ENCODE data around the gene RBM4B. TPM values are rescaled to one million over a fixed set of nuclear protein-coding genes. Genes with fewer than 3 reads are reported as not detected.
A peak's percentile ranks its signal among the peaks of the same experiment; 100 is the strongest.

The RBM4B gene
- total RNA-seq, 1 experiment from 2014 or later, result 33.6 TPM

GRCh38 chr11:66617155-66617834 is 60.4 kb downstream of the RBM4B start:
- peak overlapping the region; percentile 84 to 99 for H3K4me3 ChIP-seq (ENCODE audit: low read depth in 2 of 2, low read length in 2 of 2)
- peak overlapping the region; percentile 96 for H3K27ac ChIP-seq (ENCODE audit: low read length)
- no TSS peak for BruUV-seq (replicated peaks)
- peaks cover 6% of the 10 kb centered on the region for H3K36me3 ChIP-seq (ENCODE audit: control insufficient read depth, insufficient read depth, low read length)
- DNase-seq (ENCODE audit: low read depth, low spot score), result no peak
- peak; percentile 23 for ATAC-seq
- TF ChIP-seq SIN3A (IDR thresholded peaks at IDR 0.05; ENCODE audit: borderline replicate concordance, insufficient read depth, low read depth, low read length) (no peak), TCF7L2 (IDR thresholded peaks at IDR 0.05; ENCODE audit: low read depth, low read length) (no peak), POLR2AphosphoS5 (IDR thresholded peaks at IDR 0.05; ENCODE audit: low read depth, low read length) (no peak), CTCF (IDR thresholded peaks at IDR 0.05) (no peak), REST (IDR thresholded peaks at IDR 0.05; ENCODE audit: insufficient read depth in 1 of 2, low read depth in 2 of 2, low read length in 1 of 2) (no peak)
- ChIA-PET POLR2A (interaction anchor here (0.6 to 2.6 kb wide), 6 partner anchors 11 to 227 kb away, joined by 3 to 13 read pairs (median 4); partner anchors contain the start of gene RBM4), CTCF (interaction anchor here (0.6 kb wide), 1 partner anchor 61 kb away, joined by 3 read pairs; no protein-coding TSS in a partner anchor)
- intact Hi-C loops (cut with micrococcal nuclease; ENCODE audit: unreplicated experiment) (no loop called here), in situ Hi-C loops (cut with HindIII; ENCODE audit: low pct_unique_long_range_greater_than_20kb, low sequenced_read_pairs) (no loop called here)
- H3K4me1 ChIP-seq (ENCODE audit: control insufficient read depth, insufficient read depth, low read length), result peaks cover 23% of the 10 kb centered on the region
- no peaks in the 10 kb centered on the region for H3K27me3 ChIP-seq (ENCODE audit: control insufficient read depth, insufficient read depth, low read length)
- H3K9me3 ChIP-seq (ENCODE audit: control insufficient read depth, insufficient read depth, low read depth, low read length), result no peaks in the 10 kb centered on the region

DNA sequence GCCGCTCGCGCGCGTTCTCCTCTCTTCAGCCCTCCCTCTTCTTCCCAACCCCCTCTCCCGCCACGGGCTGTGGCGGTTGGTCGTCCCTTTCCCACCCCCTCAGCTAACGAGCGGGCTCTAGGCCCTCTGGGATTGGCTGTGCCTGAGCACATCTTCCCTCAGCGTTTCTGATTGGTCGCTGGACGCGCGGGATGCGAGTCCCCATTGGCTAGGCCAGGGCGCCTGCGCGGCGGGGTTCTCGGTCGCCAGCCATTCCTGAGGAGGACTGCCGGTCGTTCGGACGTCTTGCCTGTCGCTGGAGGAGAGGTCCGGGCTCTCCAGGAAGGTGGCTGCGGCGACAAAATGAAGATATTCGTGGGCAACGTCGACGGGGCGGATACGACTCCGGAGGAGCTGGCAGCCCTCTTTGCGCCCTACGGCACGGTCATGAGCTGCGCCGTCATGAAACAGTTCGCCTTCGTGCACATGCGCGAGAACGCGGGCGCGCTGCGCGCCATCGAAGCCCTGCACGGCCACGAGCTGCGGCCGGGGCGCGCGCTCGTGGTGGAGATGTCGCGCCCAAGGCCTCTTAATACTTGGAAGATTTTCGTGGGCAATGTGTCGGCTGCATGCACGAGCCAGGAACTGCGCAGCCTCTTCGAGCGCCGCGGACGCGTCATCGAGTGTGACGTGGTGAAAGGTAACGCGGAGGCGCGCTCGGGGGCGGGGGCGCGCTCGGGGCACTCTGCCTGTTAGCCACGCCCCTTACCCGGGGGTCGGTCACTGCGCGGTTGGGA is 61.1 kb downstream of the RBM4B start, which contains the start of gene RBM14:
Gene RBM14, plus strand, starts transcription at position 252 of the 776 bp plus-strand sequence. Its CDS starts 91 bp downstream, at position 343.
- DNase-seq (ENCODE audit: low read depth, low spot score) (peak; percentile 96), ATAC-seq (peak; percentile 98)
- Histone ChIP-seq H3K27me3 (ENCODE audit: control insufficient read depth, insufficient read depth, low read length) (no peaks in the 10 kb centered on the region), H3K27ac (ENCODE audit: low read length) (peak within 1 kb of the TSS; percentile 96), H3K9me3 (ENCODE audit: control insufficient read depth, insufficient read depth, low read depth, low read length) (no peaks in the 10 kb centered on the region), H3K4me3 (ENCODE audit: low read depth in 2 of 2, low read length in 2 of 2) (peak within 1 kb of the TSS; percentile 84 to 99), H3K36me3 (ENCODE audit: control insufficient read depth, insufficient read depth, low read length) (peaks cover 6% of the 10 kb centered on the region), H3K4me1 (ENCODE audit: control insufficient read depth, insufficient read depth, low read length) (peaks cover 23% of the 10 kb centered on the region)
- TF ChIP-seq REST (IDR thresholded peaks at IDR 0.05; ENCODE audit: insufficient read depth in 1 of 2, low read depth in 2 of 2, low read length in 1 of 2), result 0 out of 4 replicates have a peak, but pooled peaks of 1 of the 2 experiments have one; percentile 62
- TF ChIP-seq SIN3A (IDR thresholded peaks at IDR 0.05; ENCODE audit: borderline replicate concordance, insufficient read depth, low read depth, low read length), result peak; percentile 68
- TF ChIP-seq TCF7L2 (IDR thresholded peaks at IDR 0.05; ENCODE audit: low read depth, low read length), result peak; percentile 30; the same call in 1 of the 2 replicates
- TF ChIP-seq POLR2AphosphoS5 (IDR thresholded peaks at IDR 0.05; ENCODE audit: low read depth, low read length), result peak; percentile 98
- no peak for TF ChIP-seq CTCF (IDR thresholded peaks at IDR 0.05)
- BruUV-seq (replicated peaks), result no TSS peak
- ChIA-PET CTCF (interaction anchor here (0.5 kb wide), 1 partner anchor 765 kb away, joined by 6 read pairs; no protein-coding TSS in a partner anchor), POLR2A (interaction anchor here (0.6 to 2.6 kb wide), 6 partner anchors 13 to 282 kb away, joined by 3 to 13 read pairs (median 6); partner anchors contain the start of gene RBM4)
- intact Hi-C loops (cut with micrococcal nuclease; ENCODE audit: unreplicated experiment), result no loop called here
- in situ Hi-C loops (cut with HindIII; ENCODE audit: low pct_unique_long_range_greater_than_20kb, low sequenced_read_pairs), result no loop called here
